Activated CD4-positive, alpha-beta T cell treated with anti-CD3 and anti-CD28 coated beads for 1 hour (primary cell): Measurements from ENCODE around the gene KIF19.
A peak's percentile ranks its signal among the peaks of the same experiment; 100 is the strongest.

Experiments
- DNase-seq: peaks from one replicate; pipeline ENCODE4 v3.0.0-alpha.2; 2020

Gene KIF19

GRCh38 chr17:74368341-74369081 lies 42.5 kb downstream of the KIF19 start:
- peak; percentile 59 for DNase-seq

- DNase-seq: peak; percentile 44
Measured at GRCh38 chr17:74369221-74369620, 43.2 kb downstream of the KIF19 start.

- no peak for DNase-seq
Measured at GRCh38 chr17:74369665-74370490, 43.9 kb downstream of the KIF19 start.

DNA sequence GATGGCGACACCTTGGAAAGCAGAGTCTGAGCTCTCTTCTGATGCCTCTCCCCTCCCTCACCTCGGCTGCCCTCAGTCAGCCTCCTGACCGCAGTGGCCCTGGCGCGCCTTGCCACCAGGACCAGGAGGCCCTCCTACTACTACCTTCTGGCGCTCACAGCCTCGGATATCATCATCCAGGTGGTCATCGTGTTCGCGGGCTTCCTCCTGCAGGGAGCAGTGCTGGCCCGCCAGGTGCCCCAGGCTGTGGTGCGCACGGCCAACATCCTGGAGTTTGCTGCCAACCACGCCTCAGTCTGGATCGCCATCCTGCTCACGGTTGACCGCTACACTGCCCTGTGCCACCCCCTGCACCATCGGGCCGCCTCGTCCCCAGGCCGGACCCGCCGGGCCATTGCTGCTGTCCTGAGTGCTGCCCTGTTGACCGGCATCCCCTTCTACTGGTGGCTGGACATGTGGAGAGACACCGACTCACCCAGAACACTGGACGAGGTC lies 45.7 kb downstream of the KIF19 start:
- DNase-seq: no peak

GRCh38 chr17:74372426-74372825 lies 46.4 kb downstream of the KIF19 start:
- DNase-seq: no peak

DNA sequence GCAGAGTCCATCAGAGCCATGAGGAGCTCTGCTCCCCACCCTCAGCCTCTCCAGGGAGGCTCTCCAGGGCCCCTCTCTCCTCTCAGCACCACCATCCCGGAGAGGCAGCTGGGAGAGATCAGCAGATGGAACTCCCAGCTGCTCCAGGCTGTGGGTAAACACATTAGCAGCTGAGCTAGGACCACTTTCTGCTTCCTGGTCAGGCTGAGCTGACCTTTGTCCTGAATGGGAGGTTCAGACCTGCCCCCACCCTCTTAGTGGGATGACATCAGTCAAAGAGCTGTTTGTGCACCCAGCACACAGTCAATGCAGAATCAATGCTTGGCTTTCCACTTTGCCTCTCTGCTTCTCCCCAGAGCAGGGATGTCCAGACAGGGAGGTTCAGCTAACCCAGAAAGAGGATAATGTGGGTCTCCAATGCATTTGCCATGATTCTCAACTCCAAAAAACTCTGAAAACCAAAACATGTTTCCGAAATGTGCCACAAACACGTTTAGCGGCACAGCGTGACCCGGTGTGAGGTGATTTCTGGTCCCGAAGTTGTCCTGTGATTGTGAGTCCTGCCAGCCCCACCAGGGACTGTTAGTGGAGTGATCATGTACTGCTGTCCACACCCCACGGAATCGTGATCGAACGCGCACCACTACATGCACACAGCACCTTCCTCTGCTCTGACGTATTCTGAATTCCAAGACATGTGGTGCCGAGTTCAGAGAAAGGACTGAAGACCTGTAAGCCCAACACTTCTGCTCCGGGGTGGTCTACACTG lies 48.0 kb downstream of the KIF19 start:
- no peak for DNase-seq

- DNase-seq: no peak
Measured at GRCh38 chr17:74374858-74375257, 48.8 kb downstream of the KIF19 start.

GRCh38 chr17:74379495-74380085 lies 53.6 kb downstream of the KIF19 start:
- peak; percentile 83 for DNase-seq

GRCh38 chr17:74380086-74380958 lies 54.3 kb downstream of the KIF19 start:
- DNase-seq: no peak

GRCh38 chr17:74380959-74381808 lies 55.2 kb downstream of the KIF19 start:
- DNase-seq: no peak

GRCh38 chr17:74383141-74383540 lies 57.1 kb downstream of the KIF19 start:
- DNase-seq: no peak

DNA sequence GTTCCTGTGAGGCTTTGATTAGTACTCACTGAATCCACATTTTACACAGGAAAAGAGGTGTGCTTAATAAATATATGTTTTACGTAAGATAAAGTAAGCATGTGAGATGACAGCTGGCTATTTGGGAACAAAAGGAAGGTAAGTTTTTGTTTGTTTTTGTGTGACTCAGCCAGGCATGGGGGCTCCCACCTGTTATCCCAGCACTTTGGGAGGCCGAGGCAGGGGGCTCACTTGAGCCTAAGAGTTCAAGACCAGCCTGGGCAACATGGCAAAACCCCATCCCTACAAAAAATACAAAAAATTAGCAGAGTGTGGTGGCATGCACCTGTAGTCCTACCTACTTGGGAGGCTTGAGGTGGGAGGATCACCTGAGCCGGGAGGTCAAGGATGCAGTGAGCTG lies 59.2 kb downstream of the KIF19 start:
- no peak for DNase-seq

GRCh38 chr17:74386386-74386785 lies 60.4 kb downstream of the KIF19 start:
- DNase-seq: no peak

- DNase-seq: no peak
Measured at GRCh38 chr17:74387365-74388218, 61.6 kb downstream of the KIF19 start.

DNA sequence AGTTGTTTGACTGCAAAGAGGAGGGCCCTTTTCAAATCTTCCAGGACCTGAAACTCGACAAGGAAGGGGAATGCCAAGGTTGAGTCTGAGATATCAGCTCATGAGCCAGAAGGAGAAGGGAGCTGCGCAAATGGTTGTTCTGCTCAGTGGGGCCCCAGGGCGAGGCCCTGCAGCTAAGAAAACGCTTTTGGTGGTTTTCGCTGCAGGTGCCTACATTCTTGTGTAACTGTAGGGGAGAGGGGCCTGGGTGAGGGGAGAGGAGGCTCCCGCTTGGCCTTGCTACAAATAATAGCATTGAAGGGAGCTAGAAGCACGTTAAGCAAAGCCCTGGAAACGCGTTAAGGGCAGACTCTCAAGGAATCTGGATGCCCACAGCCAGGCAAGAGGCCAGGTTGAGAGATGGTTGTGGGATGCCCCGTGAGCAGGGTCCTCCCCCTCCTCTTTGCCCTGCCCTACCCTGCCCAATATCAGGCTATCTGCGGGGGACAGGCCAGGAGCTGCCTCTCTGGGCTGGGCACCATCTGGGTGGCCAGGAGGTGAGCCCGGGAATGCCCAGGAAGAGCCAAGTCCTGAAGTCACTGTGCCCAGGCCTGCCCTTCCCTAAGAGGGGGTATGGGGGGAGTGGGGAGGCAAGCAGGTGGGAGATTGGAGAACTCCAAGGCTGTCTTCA lies 63.2 kb downstream of the KIF19 start:
- no peak for DNase-seq

- no peak for DNase-seq
Measured at GRCh38 chr17:74389937-74390679, 64.1 kb downstream of the KIF19 start.

- no peak for DNase-seq
Measured at GRCh38 chr17:74390680-74391653, 64.9 kb downstream of the KIF19 start.
